MV-4-11 (cell line): ENCODE data around the gene EPS8L1.
"Not testable (repeated sequence)": the region's sequence is repeated elsewhere in the genome, so short reads cannot be mapped to it uniquely, and the experiment has no call there.

Experiments
- DNase-seq: peaks from one replicate; lab custom pipeline; 2025; lab: John Stamatoyannopoulos, UW

The EPS8L1 gene

GRCh38 chr19:55094456-55095259 is 19.0 kb downstream of the EPS8L1 start:
- no peak for DNase-seq

GRCh38 chr19:55095260-55096060 is 19.8 kb downstream of the EPS8L1 start:
- no peak for DNase-seq

- DNase-seq: no peak
Observed at GRCh38 chr19:55096061-55096701, 20.5 kb downstream of the EPS8L1 start.

- DNase-seq: peak; percentile 74
Observed at GRCh38 chr19:55097864-55098715, 22.4 kb downstream of the EPS8L1 start.

- no peak for DNase-seq
Observed at GRCh38 chr19:55098716-55099556, 23.3 kb downstream of the EPS8L1 start.

GRCh38 chr19:55099557-55100506 is 24.2 kb downstream of the EPS8L1 start:
- DNase-seq: no peak

GRCh38 chr19:55101261-55101660 is 25.6 kb downstream of the EPS8L1 start:
- no peak for DNase-seq

- no peak for DNase-seq
Observed at GRCh38 chr19:55103190-55103589, 27.5 kb downstream of the EPS8L1 start.

GRCh38 chr19:55105237-55105636 is 29.6 kb downstream of the EPS8L1 start:
- DNase-seq: no peak

- DNase-seq: no peak
Observed at GRCh38 chr19:55106591-55106990, 30.9 kb downstream of the EPS8L1 start.

- not testable (repeated sequence) for DNase-seq
Observed at GRCh38 chr19:55107252-55107651, 31.6 kb downstream of the EPS8L1 start.

GRCh38 chr19:55109527-55110291 is 34.0 kb downstream of the EPS8L1 start:
- no peak for DNase-seq

- DNase-seq: no peak
Observed at GRCh38 chr19:55111238-55111831, 35.7 kb downstream of the EPS8L1 start.

GRCh38 chr19:55112246-55112776 is 36.6 kb downstream of the EPS8L1 start:
- DNase-seq: no peak

- DNase-seq: no peak
Observed at GRCh38 chr19:55112777-55113569, 37.3 kb downstream of the EPS8L1 start.

GRCh38 chr19:55113570-55114039 is 37.9 kb downstream of the EPS8L1 start:
- no peak for DNase-seq

- DNase-seq: no peak
Observed at GRCh38 chr19:55114566-55115145, 39.0 kb downstream of the EPS8L1 start.
